Stomach (tissue), 9 donors: ENCODE measurements around the gene BRD2. TPM values are rescaled to one million over a fixed set of nuclear protein-coding genes. Genes with fewer than 3 reads are reported as not detected.

Experiments used
- DNase-seq, 2 donors: peaks; one replicate each; pipeline versions ENCODE4 v3.0.0 to v3.0.0-alpha.2; 2013 to 2019
- H3K27ac ChIP-seq, 5 donors: fragments of 200-600 bp in 4 of 5; sonication (generic) in 4 of 5; one replicate each; pipeline ENCODE4 v1.5.1; 2013 to 2019; ENCODE audit warnings: mild to moderate bottlenecking in 1 of 5, moderate library complexity in 1 of 5
- H3K27me3 ChIP-seq, 3 donors: fragments of 200-600 bp; sonication (generic); one replicate each; pipeline ENCODE4 v1.5.1; 2017 to 2019; ENCODE audit warnings: mixed run types in 1 of 3
- H3K36me3 ChIP-seq, 4 donors: fragments of 200-600 bp; sonication (generic); 1 replicate in 3 of 4; 2 replicates in 1 of 4; pipeline ENCODE4 v1.5.1; 2016 to 2019
- H3K4me1 ChIP-seq, 4 donors: fragments of 200-600 bp; sonication (generic); one replicate each; pipeline ENCODE4 v1.5.1; 2016 to 2019
- H3K4me3 ChIP-seq, 4 donors: fragments of 200-600 bp; sonication (generic) in 3 of 4; one replicate each; pipeline ENCODE4 v1.5.1; 2016 to 2019; ENCODE audit warnings: mild to moderate bottlenecking in 1 of 4
- H3K9me3 ChIP-seq, 4 donors: fragments of 200-600 bp; sonication (generic); one replicate each; pipeline ENCODE4 v1.5.1; 2016 to 2019
- CTCF ChIP-seq, 7 experiments: fragments of 450-650 bp in 4 of 7; fragments of 200-600 bp in 3 of 7; sonication (generic) in 3 of 7; IDR thresholded peaks; one replicate each; pipeline ENCODE4 v1.5.1; 2016 to 2019; ENCODE audit warnings: antibody characterized with exemption in 7 of 7, control low read depth in 2 of 7, mild to moderate bottlenecking in 1 of 7
- EP300 ChIP-seq: sonication (generic); formaldehyde crosslinking; IDR thresholded peaks from one replicate; pipeline ENCODE4 v1.6.1; 2017; ENCODE audit warnings: antibody characterized with exemption
- POLR2A ChIP-seq, 4 donors: fragments of 450-650 bp; IDR thresholded peaks; one replicate each; pipeline ENCODE4 v1.6.1; 2016; ENCODE audit warnings: antibody characterized with exemption in 4 of 4, control low read depth in 2 of 4, mild to moderate bottlenecking in 1 of 4, moderate library complexity in 1 of 4
- POLR2AphosphoS5 ChIP-seq, 3 donors: sonication (generic); formaldehyde crosslinking; IDR thresholded peaks; one replicate each; pipeline ENCODE4 v1.6.1; 2016; ENCODE audit warnings: antibody characterized with exemption in 3 of 3
- WGBS, 5 donors: extraction: QIAGEN DNeasy Blood & Tissue Kit in 3 of 5; methylation state at CpG; one replicate each; pipeline versions ENCODE4 v1.1.5 to v1.1.7; 2013 to 2018; 5-methylcytosine and 5-hydroxymethylcytosine counted together
- intact Hi-C: fragments of 100-400 bp; cut with DNase I; formaldehyde crosslinking; loops from one replicate; pipeline ENCODE4 v1.15.1; 2023; ENCODE audit warnings: low total_unique reads
- polyA plus RNA-seq, 3 donors: library from polyadenylated mRNA; stranded (reverse); fragments of 200-250 nt; gene quantifications; one replicate each; pipeline ENCODE4 v1.2.3, GENCODE V29; 2013
- total RNA-seq, 5 donors: library from RNA; depleted of rRNA; stranded (reverse); fragments of >200 nt; gene quantifications; one replicate each; pipeline versions ENCODE4 v1.1.0 to v1.2.3, GENCODE V29; 2014 to 2016
- donor health status: healthy with polysubstance abuse.
- donor health status: Bipolar disorder and iron deficiency.
- donor health status: healthy.

Gene BRD2
- total and polyA plus RNA-seq, 8 donors: 70.7 to 538 (median 129) TPM

- Histone ChIP-seq H3K36me3 (peaks cover 2 to 3% (median 3%) of the 10 kb centered on the region in 4 donors), H3K9me3 (no peaks in the 10 kb centered on the region), H3K27me3 (no peaks in the 10 kb centered on the region), H3K27ac (peak overlapping the region; percentile 93 to 100 (median 99)), H3K4me1 (peaks cover 19 to 36% (median 19%) of the 10 kb centered on the region in 4 donors), H3K4me3 (peak overlapping the region; percentile 73 to 99 (median 88))
- WGBS, 5 donors: 2 to 5% (median 3%) methylated on average over 16 of the region's 16 CpGs
- peak in 1 of 2 donors; percentile 81 for DNase-seq
- intact Hi-C loops: no loop called here
- TF ChIP-seq POLR2AphosphoS5 (IDR thresholded peaks at IDR 0.05) (peak in 2 of 3 donors; percentile 9 to 11), CTCF (IDR thresholded peaks at IDR 0.05) (peak in 5 of 7 experiments; percentile 11 to 52 (median 34)), POLR2A (IDR thresholded peaks at IDR 0.05) (no peak)
Measured at GRCh38 chr6:32967151-32968091, 973 bp upstream of the BRD2 start.

GRCh38 chr6:32968867-32969684, 682 bp downstream of the BRD2 start:
- Histone ChIP-seq H3K4me1 (peaks cover 19 to 34% (median 20%) of the 10 kb centered on the region in 4 donors), H3K9me3 (no peaks in the 10 kb centered on the region), H3K4me3 (peak overlapping the region; percentile 73 to 99 (median 88)), H3K27me3 (no peaks in the 10 kb centered on the region), H3K36me3 (peaks cover 11 to 19% (median 16%) of the 10 kb centered on the region in 4 donors), H3K27ac (peak overlapping the region; percentile 93 to 100 (median 99))
- peak; percentile 61 to 92 for DNase-seq
- WGBS, 5 donors: 0 to 1% (median 0%) methylated on average over 20 to 40 of the region's 40 CpGs
- intact Hi-C loops: no loop called here
- TF ChIP-seq POLR2AphosphoS5 (IDR thresholded peaks at IDR 0.05) (peak in 2 of 3 donors; percentile 25 to 26), POLR2A (IDR thresholded peaks at IDR 0.05) (no peak), EP300 (no peak), CTCF (IDR thresholded peaks at IDR 0.05) (no peak)

GRCh38 chr6:32969685-32970412, 1.5 kb downstream of the BRD2 start:
- TF ChIP-seq CTCF (IDR thresholded peaks at IDR 0.05): peak in 5 of 7 experiments; percentile 11 to 71 (median 48)
- TF ChIP-seq EP300: peak; percentile 37
- no peak for TF ChIP-seq POLR2A (IDR thresholded peaks at IDR 0.05)
- peak; percentile 24 to 82 (median 81) for TF ChIP-seq POLR2AphosphoS5 (IDR thresholded peaks at IDR 0.05)
- intact Hi-C loops: no loop called here
- 0 to 1% (median 1%) methylated on average over 18 to 19 of the region's 19 CpGs for WGBS, 5 donors
- peak overlapping the region; percentile 93 to 100 (median 99) for H3K27ac ChIP-seq
- peaks cover 26 to 34% (median 27%) of the 10 kb centered on the region in 4 donors for H3K4me1 ChIP-seq
- no peaks in the 10 kb centered on the region for H3K27me3 ChIP-seq
- peaks cover 18 to 27% (median 23%) of the 10 kb centered on the region in 4 donors for H3K36me3 ChIP-seq
- no peaks in the 10 kb centered on the region for H3K9me3 ChIP-seq
- DNase-seq: peak; percentile 76 to 91
- peak overlapping the region; percentile 73 to 99 (median 88) for H3K4me3 ChIP-seq
